ENCODE data around the gene OR2V2.

Gene OR2V2

GRCh38 chr5:181207214-181207959 is 60.0 kb downstream of the OR2V2 start:
- DNase-seq (ENCODE audit: low spot score) = peak; percentile 68

- no peak for DNase-seq (ENCODE audit: low spot score)
Observed at GRCh38 chr5:181207960-181208253, 60.5 kb downstream of the OR2V2 start.
